ENCODE measurements around the gene CUL1.
"Not testable (repeated sequence)": the region's sequence is repeated elsewhere in the genome, so short reads cannot be mapped to it uniquely, and the experiment has no call there.

CUL1 gene

GRCh38 chr7:148697256-148698006 lies 1.3 kb upstream of the CUL1 start:
- DNase-seq: peak; percentile 78 to 87 (median 84)

- peak in 1 of 3 donors; percentile 10 for DNase-seq
These were observed 701 bp upstream of the CUL1 start for GRCh38 chr7:148698007-148698396.

- peak; percentile 90 to 95 (median 92) for DNase-seq
These were observed 500 bp downstream of the CUL1 start for GRCh38 chr7:148699024-148699781.

GRCh38 chr7:148699782-148700629 lies 1.3 kb downstream of the CUL1 start:
- peak; percentile 33 to 46 (median 38) for DNase-seq

- peak in 1 of 3 donors; percentile 33 for DNase-seq
These were observed 2.0 kb downstream of the CUL1 start for GRCh38 chr7:148700661-148701064.

- DNase-seq: peak; percentile 60 to 65 (median 65)
These were observed 2.7 kb downstream of the CUL1 start for GRCh38 chr7:148701414-148701813.

GRCh38 chr7:148702876-148703670 lies 4.4 kb downstream of the CUL1 start:
- no peak for DNase-seq

GRCh38 chr7:148703671-148703962 lies 4.9 kb downstream of the CUL1 start:
- DNase-seq: not testable (repeated sequence)

GRCh38 chr7:148704189-148704588 lies 5.5 kb downstream of the CUL1 start:
- no peak for DNase-seq

- DNase-seq: no peak
These were observed 6.3 kb downstream of the CUL1 start for GRCh38 chr7:148704970-148705369.

GRCh38 chr7:148706368-148706767 lies 7.7 kb downstream of the CUL1 start:
- DNase-seq: no peak

GRCh38 chr7:148708026-148708885 lies 9.6 kb downstream of the CUL1 start:
- peak; percentile 27 to 39 (median 34) for DNase-seq

GRCh38 chr7:148709014-148709413 lies 10.3 kb downstream of the CUL1 start:
- DNase-seq: no peak

GRCh38 chr7:148710426-148710825 lies 11.7 kb downstream of the CUL1 start:
- not testable (repeated sequence) for DNase-seq

GRCh38 chr7:148711191-148712102 lies 12.7 kb downstream of the CUL1 start:
- DNase-seq: peak; percentile 20 to 41 (median 38)

- DNase-seq: peak; percentile 33 to 77 (median 65)
These were observed 14.1 kb downstream of the CUL1 start for GRCh38 chr7:148712678-148713329.

- no peak for DNase-seq
These were observed 15.8 kb downstream of the CUL1 start for GRCh38 chr7:148714498-148714897.

- peak in 1 of 3 donors; percentile 30 for DNase-seq
These were observed 16.3 kb downstream of the CUL1 start for GRCh38 chr7:148715027-148715426.

GRCh38 chr7:148717266-148717793 lies 18.6 kb downstream of the CUL1 start:
- DNase-seq: no peak

All from suppressor macrophage treated with lipopolysaccharide for 1 hour (primary cell).